ENCODE data around the gene TBP. TPM values are rescaled to one million over a fixed set of nuclear protein-coding genes. Genes with fewer than 3 reads are reported as not detected.

Gene TBP
- total RNA-seq, 4 donors from 2014 or later: 11.6 to 18.4 (median 16.0) TPM

GRCh38 chr6:170572704-170573466 lies 18.7 kb downstream of the TBP start:
- no peak for TF ChIP-seq CTCF (IDR thresholded peaks at IDR 0.05; ENCODE audit: low read depth)

DNA sequence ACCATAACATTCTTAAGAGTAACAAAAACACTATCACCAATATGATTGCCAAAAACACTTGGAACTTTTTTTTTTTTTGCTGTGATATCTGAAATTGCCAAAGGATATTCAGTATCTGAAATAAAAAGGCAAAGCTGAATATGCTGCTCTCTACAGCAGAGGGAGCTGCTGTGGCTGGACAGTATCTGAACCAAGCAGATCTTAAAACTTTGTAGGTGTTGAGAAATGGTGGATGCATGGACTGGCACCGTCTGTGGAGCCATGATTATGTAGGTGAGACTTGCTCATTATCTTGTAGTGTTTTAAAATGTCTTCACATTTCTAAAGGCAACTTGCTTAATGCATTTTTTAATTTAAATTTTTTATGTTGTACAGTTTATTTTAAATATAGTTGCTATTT lies 21.1 kb downstream of the TBP start:
- no peak for TF ChIP-seq CTCF (IDR thresholded peaks at IDR 0.05; ENCODE audit: low read depth)

DNA sequence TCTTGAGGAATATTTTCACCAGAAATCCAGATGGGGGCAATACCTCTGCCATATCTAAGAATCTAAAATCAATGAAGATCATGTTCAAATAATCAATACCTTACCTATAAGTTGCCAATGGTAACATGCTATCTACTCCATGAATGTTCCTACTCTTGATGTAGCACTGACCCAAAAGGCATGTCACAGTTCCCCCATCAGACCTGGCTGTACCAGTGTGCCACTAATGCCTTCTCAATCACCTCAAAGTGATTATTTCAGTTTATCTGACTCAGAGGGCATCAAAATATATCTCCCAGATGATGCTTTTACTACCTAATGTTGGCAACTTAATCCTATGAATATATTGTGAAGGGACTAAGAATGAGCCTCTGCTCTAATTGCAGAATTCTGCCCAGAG lies 24.7 kb downstream of the TBP start:
- TF ChIP-seq CTCF (IDR thresholded peaks at IDR 0.05; ENCODE audit: low read depth): no peak

DNA sequence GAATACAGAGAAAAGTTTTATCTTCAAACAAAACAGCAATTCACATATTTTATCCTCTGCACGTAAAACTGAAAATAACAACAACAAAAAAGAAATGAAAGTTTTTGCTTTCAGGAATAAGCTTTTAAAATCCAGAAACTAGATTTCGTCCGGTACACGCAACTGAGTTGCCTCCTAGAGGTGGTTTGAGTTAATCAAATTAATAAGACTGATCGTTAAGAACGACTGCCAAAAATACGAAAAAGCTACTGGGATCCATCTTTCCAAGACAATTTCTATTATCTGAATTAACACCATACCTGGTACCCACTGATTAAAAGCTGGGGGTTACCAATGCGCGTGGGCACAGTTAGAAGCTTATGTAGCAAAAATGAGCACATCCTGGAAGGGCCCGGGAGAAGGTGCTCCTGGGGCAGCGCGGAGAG lies 29.6 kb downstream of the TBP start:
- TF ChIP-seq CTCF (IDR thresholded peaks at IDR 0.05; ENCODE audit: low read depth): no peak

GRCh38 chr6:170584181-170584953 lies 30.2 kb downstream of the TBP start, which contains the start of gene PDCD2:
TSS of gene PDCD2 (minus strand) at chr6:170584637. CDS start at chr6:170584581, 56 bp downstream.
- no peak for TF ChIP-seq CTCF (IDR thresholded peaks at IDR 0.05; ENCODE audit: low read depth)

- no peak for TF ChIP-seq CTCF (IDR thresholded peaks at IDR 0.05; ENCODE audit: low read depth)
Observed at GRCh38 chr6:170584954-170585498, 30.9 kb downstream of the TBP start.

GRCh38 chr6:170590725-170591124 lies 36.6 kb downstream of the TBP start:
- TF ChIP-seq CTCF (IDR thresholded peaks at IDR 0.05; ENCODE audit: low read depth): no peak

All from subcutaneous adipose tissue (tissue), 4 donors.